Heart left ventricle (tissue), 16 donors: ENCODE measurements around the gene PRPF19. TPM values are rescaled to one million over a fixed set of nuclear protein-coding genes. Genes with fewer than 3 reads are reported as not detected.

Source experiments
- ATAC-seq, 4 donors: fragments of 200-7000 bp; cut with Tn5 transposase; one replicate each; pipeline ENCODE4 v1.9.1; 2020 to 2022; ENCODE audit warnings: moderate library complexity in 4 of 4, mild to moderate bottlenecking in 3 of 4, moderate number of reproducible peaks in 1 of 4
- DNase-seq, 5 donors: peaks; one replicate each; pipeline ENCODE4 v3.0.0-alpha.2; 2020
- H3K27ac ChIP-seq, 12 donors: fragments of 200-600 bp; sonication (generic) in 4 of 12; one replicate each; pipeline versions ENCODE4 v1.5.0 to v1.8.0; 2016 to 2022; ENCODE audit warnings: mild to moderate bottlenecking in 2 of 12
- H3K27me3 ChIP-seq, 9 donors: fragments of 200-600 bp; sonication (generic) in 2 of 9; one replicate each; pipeline versions ENCODE4 v1.5.1 to v1.8.0; 2016 to 2022; ENCODE audit warnings: mild to moderate bottlenecking in 3 of 9
- H3K36me3 ChIP-seq, 9 donors: fragments of 200-600 bp; sonication (generic) in 2 of 9; one replicate each; pipeline versions ENCODE4 v1.5.0 to v1.8.0; 2018 to 2022; ENCODE audit warnings: mild to moderate bottlenecking in 2 of 9
- H3K4me1 ChIP-seq, 12 donors: fragments of 200-600 bp; sonication (generic) in 4 of 12; one replicate each; pipeline versions ENCODE4 v1.5.0 to v1.8.0; 2016 to 2022; ENCODE audit warnings: mild to moderate bottlenecking in 3 of 12
- H3K4me3 ChIP-seq, 12 donors: fragments of 200-600 bp; sonication (generic) in 4 of 12; one replicate each; pipeline versions ENCODE4 v1.5.0 to v1.8.0; 2017 to 2022; ENCODE audit warnings: mild to moderate bottlenecking in 9 of 12, moderate library complexity in 4 of 12
- H3K9me3 ChIP-seq, 12 donors: fragments of 200-600 bp; sonication (generic) in 4 of 12; one replicate each; pipeline versions ENCODE4 v1.5.0 to v1.8.0; 2016 to 2022; ENCODE audit warnings: mild to moderate bottlenecking in 1 of 12
- POLR2A ChIP-seq, 2 donors: fragments of 450-650 bp; IDR thresholded peaks; one replicate each; pipeline ENCODE4 v1.6.1; 2017; ENCODE audit warnings: antibody characterized with exemption in 2 of 2, mild to moderate bottlenecking in 2 of 2, moderate library complexity in 2 of 2
- WGBS, 4 donors: extraction: QIAGEN DNeasy Blood & Tissue Kit in 2 of 4; methylation state at CpG; one replicate each; pipeline versions ENCODE4 v1.1.5 to v1.1.7; 2013 to 2018; 5-methylcytosine and 5-hydroxymethylcytosine counted together
- intact Hi-C, 10 donors: fragments of 100-400 bp; cut with DNase I; formaldehyde crosslinking; loops; one replicate each; pipeline versions ENCODE4 v1.11.1 to v1.14.2; 2022
- polyA plus RNA-seq, 2 donors: library from polyadenylated mRNA; stranded (reverse); fragments of 200-250 nt; gene quantifications; one replicate each; pipeline ENCODE4 v1.2.3, GENCODE V29; 2013
- total RNA-seq, 9 donors: library from RNA; depleted of rRNA in 2 of 9; stranded (reverse); fragments of >200 nt in 2 of 9; fragmentation: NEBNext Ultra II Directional in 3 of 9; extraction: Animal tissue kit (Norgen Biotek cat#: 25700) in 3 of 9; gene quantifications; one replicate each; pipeline versions ENCODE4 v1.1.0 to v1.2.4, GENCODE V29; 2016 to 2023
- TF ChIP-seq, protein P1 (sequence below), 12 donors: fragments of 200-600 bp; sonication (generic) in 4 of 12; IDR thresholded peaks; one replicate each; pipeline versions ENCODE4 v1.5.0 to v1.8.0; 2018 to 2022; ENCODE audit warnings: antibody characterized with exemption in 12 of 12, mild to moderate bottlenecking in 5 of 12
- donor health status: ischemic (EF 13 %, LVEDD 7.1; RV severe dilation, severe dysfunction).
- donor health status: healthy with polysubstance abuse.
- donor health status: DM: no; HTN: yes; CAD: no.
- donor health status: DM: no; HTN: no; CAD: no.
- donor health status: ischemic (EF 25% LVEDD 6.9; RV normal size, moderate dysfunction).
- donor health status: ischemic (EF 25% LVEDD 5.7; RV mildly dilated, moderate dysfunction).
- donor health status: healthy.
- donor health status: DM: yes; HTN: yes; CAD: no.
- donor health status: ischemic (EF 35%, LVEDD 5.7; RV mildly dilated, moderate dysfunction).
- donor health status: nonischemic (EF 11% LVEDD 7.7; RV severe dilation, severe dysfunction).
- donor health status: DM: yes; HTN: yes; CAD: no.
- donor health status: PGD.
- donor health status: ischemic (EF 29% LVEDD 5.4; RV normal size, mild dysfunction).
- donor health status: nonischemic (EF 23%, LVEDD 6.1; RV moderate dilation, normal function).

Gene PRPF19
- total and polyA plus RNA-seq, 11 donors = 30.8 to 72.0 (median 40.8) TPM

DNA sequence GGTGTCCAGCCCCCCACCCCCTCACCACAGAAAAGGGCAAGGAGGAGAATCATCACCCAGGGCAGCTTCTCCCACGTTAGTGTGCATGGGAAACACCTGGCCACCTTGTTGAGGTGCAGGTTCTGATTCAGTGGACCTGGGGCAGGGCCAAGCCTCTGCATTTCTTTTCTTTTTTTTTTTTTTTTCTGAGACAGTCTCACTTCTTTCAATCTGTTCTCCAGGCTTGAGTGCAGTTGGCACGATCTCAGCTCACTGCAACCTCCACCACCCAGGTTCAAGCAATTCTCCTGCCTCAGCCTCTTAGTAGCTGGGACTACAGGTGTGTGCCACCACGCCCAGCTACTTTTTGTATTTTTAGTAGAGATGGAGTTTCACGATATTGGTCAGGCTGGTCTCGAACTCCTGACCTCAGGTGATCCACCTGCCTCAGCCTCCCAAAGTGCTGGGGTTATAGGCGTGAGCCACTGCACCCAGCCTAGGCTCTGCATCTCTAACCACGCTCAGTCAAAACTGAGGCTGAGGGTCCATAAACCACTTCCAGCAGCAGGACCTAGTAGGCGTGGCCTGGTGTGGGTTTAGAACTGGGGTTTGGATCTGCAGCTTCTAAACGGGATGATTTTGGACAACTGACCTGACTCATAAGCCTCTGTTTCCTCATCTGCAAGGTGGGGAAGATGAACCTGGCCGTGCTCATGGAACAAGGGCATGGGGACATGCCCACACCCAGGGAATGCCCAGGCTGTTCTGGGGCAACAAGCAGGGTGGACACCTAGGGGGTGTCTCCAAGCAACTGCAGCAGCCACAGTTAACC, 38.3 kb downstream of the PRPF19 start:
- no peak for TF ChIP-seq POLR2A (IDR thresholded peaks at IDR 0.05)
- TF ChIP-seq, protein P1, sequence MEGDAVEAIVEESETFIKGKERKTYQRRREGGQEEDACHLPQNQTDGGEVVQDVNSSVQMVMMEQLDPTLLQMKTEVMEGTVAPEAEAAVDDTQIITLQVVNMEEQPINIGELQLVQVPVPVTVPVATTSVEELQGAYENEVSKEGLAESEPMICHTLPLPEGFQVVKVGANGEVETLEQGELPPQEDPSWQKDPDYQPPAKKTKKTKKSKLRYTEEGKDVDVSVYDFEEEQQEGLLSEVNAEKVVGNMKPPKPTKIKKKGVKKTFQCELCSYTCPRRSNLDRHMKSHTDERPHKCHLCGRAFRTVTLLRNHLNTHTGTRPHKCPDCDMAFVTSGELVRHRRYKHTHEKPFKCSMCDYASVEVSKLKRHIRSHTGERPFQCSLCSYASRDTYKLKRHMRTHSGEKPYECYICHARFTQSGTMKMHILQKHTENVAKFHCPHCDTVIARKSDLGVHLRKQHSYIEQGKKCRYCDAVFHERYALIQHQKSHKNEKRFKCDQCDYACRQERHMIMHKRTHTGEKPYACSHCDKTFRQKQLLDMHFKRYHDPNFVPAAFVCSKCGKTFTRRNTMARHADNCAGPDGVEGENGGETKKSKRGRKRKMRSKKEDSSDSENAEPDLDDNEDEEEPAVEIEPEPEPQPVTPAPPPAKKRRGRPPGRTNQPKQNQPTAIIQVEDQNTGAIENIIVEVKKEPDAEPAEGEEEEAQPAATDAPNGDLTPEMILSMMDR (IDR thresholded peaks at IDR 0.05) = no peak
- H3K36me3 ChIP-seq = no peaks in the 10 kb centered on the region
- H3K27ac ChIP-seq = no peak overlapping the region
- no peak for ATAC-seq
- H3K9me3 ChIP-seq = no peaks in the 10 kb centered on the region
- H3K4me3 ChIP-seq = no peak overlapping the region
- peak in 3 of 5 donors; percentile 1 to 6 (median 3) for DNase-seq
- no peaks in the 10 kb centered on the region for H3K27me3 ChIP-seq
- H3K4me1 ChIP-seq = peaks cover 5 to 45% (median 26%) of the 10 kb centered on the region in 12 donors
- intact Hi-C loops = no loop called here
- WGBS, 4 donors = 74 to 91% (median 87%) methylated on average over 10 of the region's 10 CpGs

DNA sequence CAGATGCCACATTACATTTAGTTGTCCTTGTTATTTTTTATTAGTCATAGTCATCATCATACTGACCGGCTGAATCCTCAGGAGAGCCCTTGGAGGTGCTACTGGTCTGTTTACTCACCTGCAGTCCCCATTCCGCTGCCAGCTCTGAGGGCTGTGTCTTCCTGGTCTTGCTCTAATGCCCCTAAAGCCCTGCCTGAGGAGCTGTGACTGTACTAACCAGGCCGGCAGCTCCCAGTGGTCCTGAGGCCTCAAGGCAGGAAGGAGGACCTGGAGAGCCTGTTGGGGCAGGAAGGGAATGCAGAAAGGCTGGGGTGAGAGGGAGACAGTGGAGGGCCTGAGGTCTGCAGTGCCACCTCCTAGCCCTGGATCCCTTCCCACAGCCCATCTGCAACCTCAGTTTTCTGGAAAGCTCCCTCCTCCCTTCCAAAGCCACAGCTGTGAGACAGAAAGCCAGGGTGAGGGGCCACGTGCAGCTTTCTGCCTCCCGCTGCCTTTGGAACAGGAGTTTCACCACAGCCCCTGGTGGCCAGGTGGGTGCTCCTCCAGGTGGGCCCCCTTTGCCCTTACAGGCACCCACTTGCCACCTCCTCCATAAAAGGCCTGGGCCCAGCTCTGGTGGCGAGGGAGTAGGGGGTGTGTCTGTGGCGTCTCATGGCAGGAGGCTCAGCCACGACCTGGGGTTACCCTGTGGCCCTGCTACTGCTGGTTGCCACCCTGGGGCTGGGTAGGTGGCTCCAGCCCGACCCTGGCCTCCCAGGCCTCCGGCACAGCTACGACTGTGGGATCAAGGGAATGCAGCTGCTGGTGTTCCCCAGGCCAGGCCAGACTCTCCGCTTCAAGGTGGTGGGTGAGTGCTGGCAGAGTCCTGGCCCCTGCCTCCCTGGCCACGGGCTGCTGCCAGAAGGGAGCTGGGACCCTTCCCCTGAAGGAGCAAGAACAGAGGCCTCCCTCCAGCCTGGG, 39.2 kb downstream of the PRPF19 start, which contains the start of gene ZP1:
TSS of gene ZP1 (plus strand) at position 632 of the 960 bp plus-strand sequence. CDS start at position 652, 20 bp downstream.
- H3K27ac ChIP-seq = no peak within 1 kb of the TSS
- DNase-seq = peak in 3 of 5 donors; percentile 5 to 15 (median 10)
- peaks cover 0 to 36% (median 18%) of the 10 kb centered on the region in 12 donors for H3K4me1 ChIP-seq
- ATAC-seq = no peak
- WGBS, 4 donors = 67 to 78% (median 75%) methylated on average over 9 to 13 of the region's 13 CpGs
- intact Hi-C loops = no loop called here
- H3K27me3 ChIP-seq = no peaks in the 10 kb centered on the region
- H3K36me3 ChIP-seq = no peaks in the 10 kb centered on the region
- TF ChIP-seq, protein P1 (IDR thresholded peaks at IDR 0.05) = no peak
- TF ChIP-seq POLR2A (IDR thresholded peaks at IDR 0.05) = no peak
- H3K4me3 ChIP-seq = no peak within 1 kb of the TSS
- no peaks in the 10 kb centered on the region for H3K9me3 ChIP-seq

DNA sequence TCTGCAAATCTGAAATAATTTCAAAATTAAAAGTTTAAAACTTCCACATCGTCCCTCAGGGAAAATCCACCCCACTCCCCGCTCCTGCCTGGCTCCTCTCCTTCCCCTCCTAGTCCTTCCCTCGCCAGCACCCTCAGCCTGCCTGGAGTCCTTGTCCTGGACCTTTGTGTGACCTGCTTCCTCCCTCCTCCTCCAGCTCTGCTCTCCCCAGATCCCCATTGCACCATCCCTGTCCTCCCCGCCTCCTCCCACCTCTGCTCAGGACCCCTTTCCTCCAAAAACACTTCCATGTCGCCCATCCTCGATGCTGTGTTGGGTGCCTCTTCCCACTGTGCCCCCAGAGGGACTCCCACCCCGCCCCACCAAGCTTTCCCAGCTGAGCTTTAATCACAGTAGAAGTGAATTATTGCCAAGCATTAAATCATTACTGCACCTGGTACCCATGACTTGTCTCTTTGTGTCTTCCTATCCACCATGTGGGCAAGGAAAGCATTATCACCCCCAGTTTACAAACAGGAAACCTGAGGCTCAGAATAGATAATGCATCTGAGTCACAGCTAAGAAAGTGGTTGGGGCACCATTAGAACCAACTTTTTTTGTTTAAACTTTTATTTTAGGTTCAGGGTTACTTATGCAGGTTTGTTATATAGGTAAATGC, 41.4 kb downstream of the PRPF19 start:
- DNase-seq = no peak
- intact Hi-C loops = no loop called here
- Histone ChIP-seq H3K27ac (no peak overlapping the region), H3K4me1 (peaks cover 0 to 14% (median 0%) of the 10 kb centered on the region in 12 donors), H3K4me3 (no peak overlapping the region), H3K27me3 (no peaks in the 10 kb centered on the region), H3K36me3 (no peaks in the 10 kb centered on the region), H3K9me3 (no peaks in the 10 kb centered on the region)
- WGBS, 4 donors = 76 to 81% (median 78%) methylated on average over 7 of the region's 7 CpGs
- TF ChIP-seq, protein P1 (IDR thresholded peaks at IDR 0.05) = no peak
- TF ChIP-seq POLR2A (IDR thresholded peaks at IDR 0.05) = no peak
- no peak for ATAC-seq
